CD4-positive, alpha-beta T cell treated with Interleukin-15 for 4 hours (primary cell): Measurements from ENCODE around the gene CEP350.

Source experiments
- DNase-seq: peaks from one replicate; pipeline ENCODE4 v3.0.0-alpha.2; 2020; ENCODE audit warnings: low spot score

CEP350 gene, protein sequence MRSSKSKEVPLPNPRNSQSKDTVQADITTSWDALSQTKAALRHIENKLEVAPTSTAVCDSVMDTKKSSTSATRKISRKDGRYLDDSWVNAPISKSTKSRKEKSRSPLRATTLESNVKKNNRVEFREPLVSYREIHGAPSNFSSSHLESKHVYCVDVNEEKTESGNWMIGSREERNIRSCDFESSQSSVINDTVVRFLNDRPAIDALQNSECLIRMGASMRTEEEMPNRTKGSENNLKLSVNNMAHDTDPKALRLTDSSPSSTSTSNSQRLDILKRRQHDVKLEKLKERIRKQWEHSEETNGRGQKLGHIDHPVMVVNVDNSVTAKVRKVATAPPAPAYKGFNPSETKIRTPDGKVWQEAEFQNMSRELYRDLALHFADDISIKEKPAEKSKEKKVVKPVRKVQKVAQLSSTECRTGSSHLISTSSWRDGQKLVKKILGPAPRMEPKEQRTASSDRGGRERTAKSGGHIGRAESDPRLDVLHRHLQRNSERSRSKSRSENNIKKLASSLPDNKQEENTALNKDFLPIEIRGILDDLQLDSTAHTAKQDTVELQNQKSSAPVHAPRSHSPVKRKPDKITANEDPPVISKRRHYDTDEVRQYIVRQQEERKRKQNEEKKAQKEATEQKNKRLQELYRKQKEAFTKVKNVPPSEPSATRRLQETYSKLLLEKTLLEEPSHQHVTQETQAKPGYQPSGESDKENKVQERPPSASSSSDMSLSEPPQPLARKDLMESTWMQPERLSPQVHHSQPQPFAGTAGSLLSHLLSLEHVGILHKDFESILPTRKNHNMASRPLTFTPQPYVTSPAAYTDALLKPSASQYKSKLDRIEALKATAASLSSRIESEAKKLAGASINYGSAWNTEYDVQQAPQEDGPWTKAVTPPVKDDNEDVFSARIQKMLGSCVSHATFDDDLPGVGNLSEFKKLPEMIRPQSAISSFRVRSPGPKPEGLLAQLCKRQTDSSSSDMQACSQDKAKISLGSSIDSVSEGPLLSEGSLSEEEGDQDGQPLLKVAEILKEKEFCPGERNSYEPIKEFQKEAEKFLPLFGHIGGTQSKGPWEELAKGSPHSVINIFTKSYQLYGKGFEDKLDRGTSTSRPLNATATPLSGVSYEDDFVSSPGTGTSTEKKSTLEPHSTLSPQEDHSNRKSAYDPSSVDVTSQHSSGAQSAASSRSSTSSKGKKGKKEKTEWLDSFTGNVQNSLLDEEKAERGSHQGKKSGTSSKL (N-terminal part only)

DNA sequence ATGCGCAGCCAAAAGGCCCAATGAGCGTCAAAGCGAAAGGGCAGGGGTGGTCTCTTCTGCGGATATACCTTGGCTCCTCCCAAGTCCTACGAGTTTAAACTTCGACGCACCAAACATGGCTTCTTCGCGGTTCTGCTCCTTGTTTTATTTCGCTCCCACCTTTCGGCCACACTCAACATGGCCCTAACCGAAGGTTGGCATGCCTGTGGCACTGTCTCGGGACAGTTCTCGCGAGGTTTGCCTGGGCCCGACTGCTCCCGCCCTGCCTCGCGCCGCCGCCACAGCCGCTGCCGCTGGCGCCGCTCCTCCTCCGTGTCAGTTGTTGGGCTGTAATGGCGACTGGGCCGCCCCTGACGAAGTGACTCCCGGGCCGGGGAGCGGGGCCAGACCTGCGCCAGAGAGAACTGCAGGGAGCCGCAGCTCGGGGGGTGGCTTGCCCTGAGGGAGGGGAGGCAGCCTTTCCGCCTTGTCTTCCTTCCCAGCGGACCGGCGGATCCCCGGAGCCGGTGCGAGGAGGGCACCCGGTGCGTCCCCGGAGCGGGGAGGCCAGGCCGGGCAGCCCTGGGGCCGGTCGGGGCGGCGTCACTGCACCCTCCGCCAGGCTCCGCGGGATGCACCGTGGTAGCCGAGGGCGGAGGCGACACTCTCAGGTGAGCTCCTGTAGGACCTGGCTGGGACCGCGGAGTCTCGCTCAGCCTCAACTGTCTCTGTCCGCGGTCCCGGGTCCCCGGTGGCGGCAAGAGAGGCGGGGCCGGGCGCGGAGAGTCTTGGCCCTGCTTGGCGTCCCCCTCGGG is at the start of gene CEP350:
TSS of gene CEP350 (plus strand) at position 318 of the 794 bp plus-strand sequence. CDS start 31,372 bp downstream, outside the sequence.
- DNase-seq: peak; percentile 99

DNA sequence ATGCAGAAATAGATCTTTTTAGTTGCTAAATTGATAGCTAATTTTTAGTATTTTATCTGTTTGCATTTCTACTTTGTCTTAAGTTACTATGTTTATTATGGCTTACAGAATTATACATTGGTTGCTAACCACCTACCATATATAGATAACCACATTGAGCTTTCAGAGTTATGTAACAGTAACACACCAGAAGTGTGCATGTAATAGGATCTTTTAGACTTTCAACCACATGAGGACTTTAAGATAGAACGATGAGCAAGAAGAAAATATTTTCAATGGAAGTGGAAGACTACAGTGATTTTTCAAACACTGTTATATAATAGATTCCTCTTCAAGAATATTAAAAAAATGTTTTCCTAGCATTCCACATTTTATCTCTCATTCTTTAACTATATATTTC is 43.7 kb upstream of the CEP350 start:
- no peak for DNase-seq

DNA sequence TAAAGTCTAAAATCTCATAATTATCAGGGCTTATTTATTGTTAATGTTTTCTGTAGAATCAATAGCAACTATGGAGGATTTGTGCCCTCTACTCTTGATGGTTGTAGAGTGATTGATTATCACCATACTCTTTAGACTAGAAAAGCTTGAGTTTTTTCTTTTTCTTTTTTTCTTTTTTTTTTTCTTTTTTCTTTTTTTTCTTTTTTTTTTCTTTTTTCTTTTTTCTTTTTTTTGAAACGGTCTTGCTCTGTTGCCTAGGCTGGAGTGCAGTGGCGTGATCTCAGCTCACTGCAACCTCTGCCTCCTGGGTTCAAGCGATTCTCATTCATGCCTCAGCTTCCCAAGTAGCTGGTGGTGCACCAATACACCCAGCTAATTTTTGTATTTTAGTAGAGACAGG is 42.8 kb upstream of the CEP350 start:
- DNase-seq: no peak

DNA sequence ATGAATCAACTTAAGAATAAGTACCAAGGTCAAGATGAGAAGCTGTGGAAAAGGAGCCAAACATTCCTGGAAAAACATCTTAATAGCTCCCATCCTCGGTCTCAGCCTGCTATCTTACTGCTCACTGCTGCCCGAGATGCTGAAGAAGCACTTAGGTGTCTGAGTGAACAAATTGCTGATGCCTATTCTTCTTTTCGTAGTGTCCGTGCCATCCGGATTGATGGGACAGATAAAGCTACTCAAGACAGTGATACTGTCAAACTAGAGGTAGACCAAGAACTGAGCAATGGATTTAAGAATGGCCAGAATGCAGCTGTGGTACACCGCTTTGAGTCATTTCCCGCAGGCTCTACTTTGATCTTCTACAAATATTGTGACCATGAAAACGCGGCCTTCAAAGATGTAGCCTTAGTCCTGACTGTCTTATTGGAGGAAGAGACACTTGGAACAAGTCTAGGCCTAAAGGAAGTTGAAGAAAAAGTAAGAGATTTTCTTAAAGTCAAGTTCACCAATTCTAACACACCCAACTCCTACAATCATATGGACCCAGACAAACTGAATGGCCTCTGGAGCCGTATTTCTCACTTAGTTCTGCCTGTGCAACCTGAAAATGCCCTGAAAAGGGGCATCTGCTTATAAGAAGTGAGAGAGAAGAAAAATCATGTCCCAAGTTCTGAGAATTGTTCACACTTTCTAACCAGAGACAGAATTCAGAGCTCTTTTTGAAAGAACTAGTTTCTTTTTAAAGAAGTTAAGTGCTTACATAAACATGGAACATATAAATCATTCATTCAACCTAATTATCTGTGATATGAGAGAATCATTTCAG is 36.8 kb upstream of the CEP350 start:
- DNase-seq: no peak

DNA sequence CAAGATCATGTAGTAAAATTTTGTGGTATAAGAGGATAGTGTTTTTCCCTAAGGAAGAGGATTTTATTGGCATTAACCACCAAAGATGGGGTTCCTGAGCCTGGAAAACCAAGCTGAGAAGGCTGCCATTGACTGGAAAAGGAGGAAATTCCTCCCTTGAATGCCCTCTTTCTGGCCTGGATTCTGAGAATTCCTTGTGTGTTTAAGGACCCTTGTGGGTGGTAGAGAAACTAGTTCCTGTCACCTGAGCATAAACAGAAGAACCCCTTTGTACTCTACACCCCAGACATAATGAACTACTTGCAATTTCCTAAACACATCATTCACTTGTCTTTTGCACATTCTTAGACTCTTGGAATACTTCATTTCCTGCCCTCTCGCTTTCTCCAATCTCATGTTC is 33.1 kb upstream of the CEP350 start:
- DNase-seq: no peak

DNA sequence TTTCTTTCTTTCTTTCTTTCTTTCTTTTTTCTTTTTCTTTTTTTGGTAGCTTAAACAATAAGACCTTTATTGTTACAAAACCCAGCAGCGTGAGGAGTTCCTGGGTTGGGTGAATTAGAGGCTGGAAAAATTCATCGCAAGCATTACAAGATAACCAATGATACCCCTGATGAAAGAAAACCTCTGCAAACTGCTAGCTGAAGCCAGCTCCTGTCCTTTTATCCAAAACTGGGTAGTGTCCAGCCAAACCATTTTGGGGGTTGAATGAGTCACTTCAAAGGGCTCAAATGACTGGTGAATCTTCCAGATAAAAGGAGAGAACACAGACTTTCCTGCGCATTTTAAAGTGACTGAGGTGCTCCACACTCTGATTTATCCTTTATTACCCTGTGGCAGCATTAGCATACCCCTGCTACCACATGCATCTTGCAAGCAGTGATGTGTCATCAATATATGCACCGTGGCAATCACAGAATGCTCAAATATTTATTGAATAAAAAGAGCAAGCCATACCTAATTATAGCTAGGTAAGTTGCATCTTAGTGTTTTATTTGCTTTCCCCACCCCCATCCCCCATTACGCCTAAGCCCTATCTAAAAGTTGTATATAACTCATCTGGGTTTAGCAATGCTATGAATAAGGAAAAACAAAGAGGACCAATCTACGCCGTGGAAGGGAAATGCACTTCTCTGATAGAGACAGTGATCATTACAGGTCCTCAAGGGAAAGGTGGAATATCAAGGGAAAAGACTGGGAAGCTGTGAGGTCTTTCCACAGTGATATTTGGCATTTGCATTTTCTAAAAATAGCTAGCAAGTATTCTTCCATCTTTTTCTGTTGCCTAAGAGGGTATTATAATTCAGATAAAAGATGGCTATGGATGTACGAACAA is 32.4 kb upstream of the CEP350 start:
- DNase-seq: no peak

DNA sequence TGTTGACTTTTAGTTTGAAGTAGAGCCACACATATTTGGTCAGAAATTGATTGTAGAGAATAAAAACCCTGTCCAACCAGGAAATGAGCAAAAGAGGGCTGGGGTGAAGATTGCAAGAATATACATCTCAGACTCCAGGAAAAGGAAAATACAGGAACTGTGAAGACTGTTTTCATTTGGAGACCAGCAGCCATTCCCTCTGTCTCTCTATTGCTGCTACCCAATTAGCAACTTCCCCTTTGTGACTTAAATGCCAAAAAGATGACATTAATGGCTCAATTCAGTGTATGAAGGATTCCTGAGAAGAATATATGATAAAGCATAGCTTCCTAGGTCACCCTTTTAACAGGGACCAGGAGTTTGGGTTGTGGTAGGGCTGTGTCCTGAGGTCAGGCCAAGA is 31.6 kb upstream of the CEP350 start:
- no peak for DNase-seq

GRCh38 chr1:179924268-179924667 is 30.3 kb upstream of the CEP350 start:
- no peak for DNase-seq

DNA sequence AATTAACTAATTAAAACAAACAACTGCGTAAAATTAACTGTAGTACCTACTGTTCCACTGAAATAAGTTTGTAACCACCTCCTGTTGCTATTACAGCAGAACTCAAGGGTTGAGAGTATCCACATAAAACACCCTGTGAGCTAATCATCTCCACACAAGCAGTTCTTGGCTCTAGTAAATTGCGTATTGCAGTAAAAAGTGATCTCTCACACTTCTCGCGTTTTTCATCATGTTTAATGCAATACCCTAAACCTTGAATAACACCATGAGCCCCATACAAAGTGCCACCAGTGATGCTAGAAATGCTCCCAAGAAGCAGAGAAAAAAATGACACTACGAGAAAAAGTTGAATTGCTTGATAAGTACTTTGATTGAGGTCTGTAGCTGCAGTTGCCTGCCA is 29.3 kb upstream of the CEP350 start:
- DNase-seq: no peak

- DNase-seq: no peak
Observed at GRCh38 chr1:179925922-179926849, 28.4 kb upstream of the CEP350 start.

DNA sequence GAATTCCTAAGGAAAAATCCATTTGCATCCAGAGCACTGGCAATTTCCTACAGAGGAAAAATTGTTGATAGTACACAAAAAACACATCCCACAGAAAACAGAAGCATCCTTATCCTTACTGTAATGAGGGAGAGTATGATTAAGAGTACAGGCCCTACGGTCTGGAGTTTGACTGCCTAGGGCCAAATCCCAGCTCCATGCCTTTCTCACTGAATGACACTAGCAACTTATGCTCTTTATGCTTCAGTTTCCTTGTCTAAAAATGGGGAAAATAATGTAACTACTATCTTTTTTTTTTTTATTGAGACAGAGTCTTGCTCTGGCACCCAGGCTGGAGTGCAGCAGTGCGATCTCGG is 27.8 kb upstream of the CEP350 start:
- DNase-seq: no peak

DNA sequence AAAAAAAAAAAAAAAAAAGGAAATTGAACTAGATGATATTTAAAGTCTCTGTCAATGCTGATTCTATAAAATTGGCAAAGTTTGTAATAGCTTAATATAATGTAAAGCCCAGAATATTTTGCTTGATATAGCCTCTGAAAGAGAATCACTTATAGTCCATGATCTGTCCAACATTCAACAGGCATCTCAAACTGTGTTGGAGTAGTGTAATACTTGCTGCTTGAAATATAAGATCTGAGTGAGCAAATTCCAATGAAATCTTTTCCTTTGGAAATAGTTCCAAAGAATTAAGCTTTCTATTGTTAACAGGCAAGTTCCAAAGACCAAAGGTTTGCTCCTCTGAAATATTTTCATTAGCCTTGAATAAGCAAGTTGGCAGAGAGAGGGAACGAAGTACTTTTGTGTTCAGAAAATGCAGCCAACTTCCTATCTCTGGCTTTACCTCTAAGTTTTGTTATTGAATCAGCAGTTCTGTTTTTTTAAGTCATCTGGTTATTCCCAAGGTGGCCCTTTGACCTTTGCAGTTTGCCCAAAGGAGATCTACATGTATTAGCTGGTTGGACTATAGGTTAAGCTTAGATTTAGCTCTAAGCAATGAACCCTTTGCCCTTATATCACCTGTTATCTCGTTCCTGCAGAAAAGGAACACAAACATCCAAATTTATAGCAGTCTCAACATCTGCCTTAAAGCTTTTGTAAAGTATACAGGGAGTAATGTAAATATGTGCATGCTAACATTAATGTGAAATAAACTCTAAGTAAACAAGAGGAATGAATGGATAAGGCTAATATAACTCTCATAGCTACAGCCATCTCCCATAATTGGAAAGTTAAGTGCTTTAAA is 24.4 kb upstream of the CEP350 start:
- no peak for DNase-seq

DNA sequence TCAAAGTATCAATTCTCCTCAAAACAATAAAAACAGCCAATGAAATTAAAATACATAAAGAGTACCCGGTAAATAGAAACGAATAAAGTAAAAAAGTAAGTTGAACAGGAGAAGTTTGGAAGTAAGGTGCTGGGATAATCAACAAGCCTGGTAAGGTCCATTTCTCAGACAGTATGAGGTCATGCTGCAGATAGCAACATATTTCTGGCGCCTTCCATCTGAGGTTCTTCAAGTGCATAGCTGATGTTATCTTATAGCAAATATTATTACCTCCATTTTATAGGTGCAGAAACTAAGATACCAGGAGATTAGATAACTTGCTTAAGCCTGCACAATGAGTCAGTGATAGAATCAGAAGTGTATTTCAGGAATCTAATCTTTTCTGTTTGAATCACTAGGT is 23.7 kb upstream of the CEP350 start:
- no peak for DNase-seq

- no peak for DNase-seq
Observed at GRCh38 chr1:179933219-179933618, 21.4 kb upstream of the CEP350 start.

DNA sequence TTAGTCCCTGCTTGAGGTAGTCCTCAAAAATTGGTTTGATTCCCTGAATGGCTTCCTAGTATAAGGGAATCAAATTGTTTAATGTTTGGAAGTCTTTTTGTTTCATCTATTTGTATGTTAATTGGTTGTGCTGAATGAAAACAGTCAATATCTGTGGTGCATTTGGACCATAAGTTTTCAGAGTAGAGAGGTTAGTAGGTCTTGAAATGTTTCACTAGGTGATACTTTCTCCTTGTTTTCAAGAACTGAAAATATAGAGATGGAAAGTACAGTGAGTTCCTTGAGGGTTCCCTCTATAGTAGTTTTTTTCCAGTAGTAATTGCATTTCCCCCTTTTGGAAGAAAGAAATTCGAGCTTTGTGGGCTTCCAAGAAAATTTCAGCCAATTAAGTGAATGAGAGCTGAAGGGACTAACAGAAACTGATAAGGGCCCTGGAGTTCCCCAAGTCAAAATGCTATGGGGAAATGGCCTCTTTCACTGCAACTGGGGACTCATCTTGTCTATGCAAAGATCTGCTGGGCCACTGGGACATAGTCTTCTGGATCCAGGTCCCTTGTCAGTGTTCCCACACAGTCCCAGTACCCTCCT is 18.6 kb upstream of the CEP350 start:
- DNase-seq: no peak

DNA sequence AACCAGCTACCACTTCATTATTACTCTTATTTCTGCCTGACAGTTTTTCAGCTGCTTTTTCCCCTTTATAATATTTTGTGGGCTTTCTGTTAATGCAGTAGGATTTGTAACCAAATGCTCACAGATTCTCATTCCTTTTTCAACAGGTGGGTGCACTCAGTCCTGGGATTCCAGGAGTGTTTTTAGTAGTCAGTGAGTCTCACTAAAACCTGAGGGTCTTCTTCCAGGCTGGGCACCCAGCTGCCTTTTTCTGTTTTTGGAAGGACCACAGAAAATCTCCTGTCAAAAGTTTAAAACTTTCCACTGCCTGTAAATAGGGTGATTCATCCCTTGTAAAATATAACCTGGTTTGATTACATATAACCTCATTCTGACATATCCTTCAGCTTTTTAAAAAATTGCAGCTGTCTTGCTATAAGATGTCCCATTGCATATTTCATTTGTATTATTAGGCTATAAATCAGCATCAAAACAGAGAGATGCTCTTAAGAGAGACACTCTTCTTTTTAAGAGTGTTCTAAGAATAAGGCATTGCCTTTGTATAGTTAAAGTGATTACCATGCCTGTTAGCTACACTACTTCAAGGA is 16.8 kb upstream of the CEP350 start:
- no peak for DNase-seq

- DNase-seq: no peak
Observed at GRCh38 chr1:179938752-179939151, 15.9 kb upstream of the CEP350 start.
